Activated CD4-positive, alpha-beta T cell treated with anti-CD3 and anti-CD28 coated beads, Interleukin-2, Interleukin-6, amounts not matched to agents 100 ng/mL and 50 ng/mL, durations not matched to agents 16 hours and 8 hours (primary cell): ENCODE results near the gene HGFAC.
A peak's percentile ranks its signal among the peaks of the same experiment; 100 is the strongest.

ENCODE experiments used
- DNase-seq: peaks from one replicate; pipeline ENCODE4 v3.0.0-alpha.2; 2020

HGFAC gene

DNA sequence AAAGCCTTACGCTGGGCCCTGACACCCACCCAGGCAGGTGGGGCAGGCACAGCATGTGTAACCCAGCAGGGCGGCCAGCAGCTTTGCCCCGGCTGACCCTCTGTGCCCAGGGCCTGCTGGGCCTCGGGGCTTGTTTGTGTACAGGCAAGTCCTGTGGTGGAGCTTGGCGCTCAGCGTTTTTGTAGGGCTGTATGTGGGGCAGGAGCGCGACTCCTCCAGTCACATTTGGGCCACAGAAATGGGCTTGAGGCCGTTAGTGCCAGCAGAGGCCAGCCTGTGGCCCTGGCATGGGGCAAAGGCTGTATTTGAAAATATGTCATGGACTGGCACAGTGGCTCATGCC lies 14.7 kb upstream of the HGFAC start:
- DNase-seq: no peak

GRCh38 chr4:3427706-3428446 lies 13.9 kb upstream of the HGFAC start:
- no peak for DNase-seq

DNA sequence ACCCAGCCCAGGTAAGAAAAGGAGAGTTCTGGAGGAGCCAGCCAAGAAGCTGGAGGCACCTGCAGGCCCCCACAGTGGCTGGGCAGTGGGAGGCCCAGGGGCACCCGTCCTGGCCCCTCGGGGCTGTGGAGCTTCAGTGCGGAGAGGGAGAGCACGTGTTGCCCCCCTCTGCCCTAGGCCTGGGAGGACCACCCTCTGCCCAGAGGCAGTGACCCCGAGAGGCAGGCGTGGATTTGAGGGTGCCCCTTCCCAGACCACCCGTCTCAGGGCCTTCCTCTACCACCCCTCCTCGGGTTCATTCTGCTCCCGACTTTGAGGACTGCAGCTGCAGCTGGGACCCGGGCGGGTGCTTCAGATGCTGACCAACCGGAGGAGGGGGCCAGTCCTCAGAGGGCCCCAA lies 12.1 kb upstream of the HGFAC start:
- DNase-seq: no peak

DNA sequence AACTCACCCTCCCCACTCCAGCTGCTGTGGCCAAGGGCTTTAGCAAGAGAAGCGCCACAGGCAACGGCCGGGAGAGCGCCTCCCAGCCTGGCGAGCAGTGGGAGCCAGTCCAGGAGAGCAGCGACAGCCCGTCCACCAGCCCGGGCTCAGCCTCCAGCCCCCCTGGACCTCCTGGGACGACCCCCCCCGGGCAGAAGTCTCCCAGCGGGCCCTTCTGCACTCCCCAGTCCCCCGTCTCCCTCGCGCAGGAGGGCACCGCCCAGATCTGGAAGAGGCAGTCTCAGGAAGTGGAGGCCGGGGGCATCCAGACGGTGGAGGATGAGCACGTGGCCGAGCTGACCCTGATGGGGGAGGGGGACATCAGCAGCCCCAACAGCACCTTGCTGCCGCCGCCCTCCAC lies 11.2 kb upstream of the HGFAC start:
- no peak for DNase-seq

DNA sequence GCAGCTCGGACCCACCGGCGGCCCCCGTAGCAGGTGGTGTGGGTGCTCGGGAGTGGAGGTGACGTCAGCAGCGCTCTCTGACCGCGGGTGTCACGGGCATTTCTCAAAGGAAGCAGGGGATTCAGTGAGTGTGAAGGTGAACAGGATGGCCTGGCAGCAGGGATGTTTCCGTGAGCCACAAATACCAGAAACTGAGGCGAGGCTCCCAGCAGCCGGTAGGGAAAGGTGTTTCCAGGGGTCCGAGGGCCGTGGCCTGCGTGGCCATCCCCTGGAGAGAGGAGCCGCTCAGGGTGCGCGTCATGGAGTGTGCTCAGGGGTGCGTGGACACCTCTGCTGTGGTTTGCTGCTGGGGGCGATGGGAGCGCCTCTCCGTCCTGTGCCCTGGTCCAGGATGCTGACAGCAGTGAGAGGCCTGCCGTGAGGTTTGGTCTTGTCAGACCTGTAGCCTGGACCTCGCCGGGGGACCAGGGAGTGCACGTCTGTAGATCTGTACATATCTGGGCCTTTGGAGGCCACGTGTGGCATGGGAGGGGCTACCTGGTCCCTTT lies 10.2 kb upstream of the HGFAC start:
- no peak for DNase-seq

DNA sequence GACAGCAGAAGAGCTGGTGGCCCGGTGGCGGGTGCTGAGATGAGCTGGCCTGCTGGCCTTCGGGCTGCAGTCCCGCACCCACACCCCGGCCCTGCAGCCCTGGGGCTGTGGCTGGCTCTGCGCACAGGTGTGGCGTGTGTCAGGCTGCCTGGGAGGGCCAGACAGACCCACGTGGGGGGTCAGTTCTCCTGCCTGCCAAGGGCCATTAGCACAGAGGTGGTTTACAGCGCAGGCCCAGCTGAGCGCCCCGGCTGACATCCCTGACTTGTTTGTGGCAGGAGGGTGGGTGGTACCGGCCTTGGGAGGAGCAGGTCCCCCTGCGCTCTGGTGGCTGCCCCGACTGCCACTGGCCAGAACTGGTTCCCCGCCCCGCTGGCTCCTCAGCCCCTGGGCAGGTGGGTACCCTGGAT lies 9.4 kb upstream of the HGFAC start:
- no peak for DNase-seq

- no peak for DNase-seq
These were observed 8.5 kb upstream of the HGFAC start for GRCh38 chr4:3433138-3433869.

- DNase-seq: no peak
These were observed 6.7 kb upstream of the HGFAC start for GRCh38 chr4:3434881-3435685.

- DNase-seq: no peak
These were observed 6.1 kb upstream of the HGFAC start for GRCh38 chr4:3435686-3435956.

GRCh38 chr4:3436048-3436797 lies 5.5 kb upstream of the HGFAC start:
- DNase-seq: no peak

- DNase-seq: peak; percentile 41
These were observed 4.8 kb upstream of the HGFAC start for GRCh38 chr4:3436798-3437581.

DNA sequence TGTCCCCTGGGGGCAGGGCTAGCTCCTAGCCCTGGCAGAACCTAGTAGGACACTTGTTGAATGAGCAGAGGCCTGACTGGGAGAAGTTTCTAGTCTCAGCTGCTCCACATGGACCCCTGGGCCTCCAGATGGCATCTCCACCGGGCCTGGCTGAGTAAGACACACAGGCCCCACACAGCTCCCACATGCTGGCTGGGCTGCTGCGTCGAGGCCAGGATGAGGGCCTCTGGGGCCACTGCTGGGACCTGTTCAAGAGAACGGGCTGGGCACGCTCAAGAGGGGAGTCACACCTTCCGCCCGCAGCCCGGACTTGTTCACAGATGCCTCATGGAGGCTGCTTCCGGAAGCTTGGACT lies 4.2 kb upstream of the HGFAC start:
- DNase-seq: no peak

DNA sequence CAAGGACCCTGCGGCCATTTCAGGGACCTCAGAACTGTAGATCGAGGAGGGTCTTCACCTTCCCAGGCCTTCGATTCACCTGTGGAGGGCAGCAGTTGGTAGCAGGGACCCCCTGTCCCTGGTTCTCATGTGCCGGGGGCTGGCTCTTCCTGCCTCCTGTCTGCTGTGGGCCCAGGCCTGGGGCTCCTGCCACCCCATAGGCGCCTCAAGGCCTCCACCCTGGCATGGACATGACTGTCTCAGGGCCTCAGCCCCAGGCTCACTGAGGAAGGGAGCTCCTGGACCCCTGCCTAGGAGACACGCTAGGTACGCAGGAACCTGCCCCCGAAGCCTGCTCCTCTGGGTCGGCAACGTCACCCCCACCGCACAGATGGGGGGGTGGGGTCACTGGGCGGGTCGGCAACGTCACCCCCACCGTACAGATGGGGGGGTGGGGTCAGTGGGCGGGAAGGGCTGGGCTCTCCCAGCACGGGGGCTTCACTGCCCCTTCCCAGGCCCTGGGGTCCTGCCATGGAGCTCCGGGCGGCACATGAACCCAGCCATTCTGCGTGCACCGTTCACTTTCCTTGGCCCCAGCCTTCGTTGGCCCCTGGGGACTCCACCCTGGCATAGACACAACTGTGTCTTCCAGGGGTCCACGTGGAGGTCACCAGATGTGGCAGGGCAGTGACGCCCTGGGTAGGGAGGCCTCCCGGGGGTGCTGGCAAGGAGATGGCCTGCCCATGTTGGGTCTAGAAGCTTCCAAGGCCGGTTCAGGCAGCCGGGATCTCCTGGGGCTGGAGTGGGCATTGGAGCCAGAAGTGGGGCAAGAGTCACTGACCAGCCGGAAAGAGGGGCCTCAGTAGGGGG lies 3.5 kb upstream of the HGFAC start:
- no peak for DNase-seq

DNA sequence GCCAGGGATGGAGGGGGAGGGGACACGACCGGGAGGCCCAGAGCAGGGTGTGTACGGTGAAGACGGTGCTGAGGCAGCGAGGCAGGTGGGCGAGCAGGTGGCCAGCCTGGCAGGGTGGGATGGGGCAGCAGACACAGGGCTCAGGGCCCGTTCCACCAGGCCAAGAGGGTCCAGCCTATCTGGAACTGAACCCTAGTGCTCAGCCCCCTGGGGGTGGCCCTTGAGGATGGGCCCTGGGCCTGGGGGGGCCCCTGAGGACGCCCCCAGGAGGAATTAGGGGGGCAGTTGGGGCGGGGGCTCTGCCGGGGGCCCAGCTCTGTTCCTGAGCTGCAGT lies 3.0 kb upstream of the HGFAC start:
- DNase-seq: no peak

GRCh38 chr4:3439391-3439790 lies 2.4 kb upstream of the HGFAC start:
- DNase-seq: no peak

DNA sequence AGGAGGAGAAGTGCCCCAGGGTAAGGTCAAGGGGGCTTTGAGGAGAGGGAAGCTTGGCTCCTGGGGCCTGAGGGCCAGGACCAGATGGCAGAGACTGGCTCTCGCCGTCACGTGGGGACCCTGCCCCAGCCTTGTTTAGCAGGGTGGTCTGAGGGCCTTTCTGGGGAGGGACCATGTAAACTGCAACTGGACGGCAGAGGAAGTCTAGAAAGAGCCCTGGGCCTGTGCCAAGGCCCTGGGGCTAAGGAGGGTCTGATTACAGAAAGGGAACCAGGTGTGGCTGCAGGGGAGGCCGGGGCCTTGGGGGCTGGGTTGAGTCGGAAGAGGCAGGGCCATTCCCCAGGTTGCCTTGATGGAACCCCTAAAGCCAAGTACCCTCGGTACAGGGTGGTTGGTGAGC lies 1.8 kb upstream of the HGFAC start:
- no peak for DNase-seq

- DNase-seq: no peak
These were observed 728 bp upstream of the HGFAC start for GRCh38 chr4:3440979-3441500.

GRCh38 chr4:3442460-3442958 lies 741 bp downstream of the HGFAC start:
- no peak for DNase-seq

DNA sequence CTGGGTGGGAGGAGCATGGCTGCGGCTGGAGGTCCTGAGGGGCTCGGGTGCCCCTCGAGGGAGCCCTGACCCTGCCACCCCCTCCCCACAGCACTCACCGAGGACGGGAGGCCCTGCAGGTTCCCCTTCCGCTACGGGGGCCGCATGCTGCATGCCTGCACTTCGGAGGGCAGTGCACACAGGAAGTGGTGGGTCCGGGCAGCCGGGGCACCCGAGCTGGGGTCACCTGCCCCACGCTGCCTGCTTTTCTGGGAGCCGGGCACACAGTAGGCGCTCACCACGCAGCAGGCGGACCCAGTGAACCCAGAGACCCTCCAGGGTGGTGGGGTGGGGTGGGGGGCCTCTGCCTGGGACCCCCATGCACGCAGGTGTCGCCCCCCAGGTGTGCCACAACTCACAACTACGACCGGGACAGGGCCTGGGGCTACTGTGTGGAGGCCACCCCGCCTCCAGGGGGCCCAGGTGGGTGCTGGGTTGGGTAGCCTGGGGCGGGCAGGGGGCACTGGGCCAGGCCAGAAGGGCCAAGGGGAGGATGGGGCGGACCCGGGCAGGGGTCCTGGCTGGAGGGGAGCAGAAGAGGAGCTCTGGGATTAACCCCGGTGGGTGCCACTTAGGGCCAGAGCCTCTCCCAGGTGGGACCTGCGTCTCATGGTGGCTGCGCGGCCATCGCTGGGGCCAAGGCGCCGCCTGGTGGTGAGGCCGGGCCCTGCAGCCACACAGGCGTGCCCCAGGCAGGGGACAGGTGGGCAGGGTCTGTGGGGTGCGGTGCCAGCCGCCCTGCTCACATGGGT lies 1.4 kb downstream of the HGFAC start:
- peak; percentile 71 for DNase-seq

- DNase-seq: no peak
These were observed 2.1 kb downstream of the HGFAC start for GRCh38 chr4:3443750-3444309.
